ENCODE measurements around the gene WNK2. TPM values are rescaled to one million over a fixed set of nuclear protein-coding genes. Genes with fewer than 3 reads are reported as not detected.
"Not testable (repeated sequence)": the region's sequence is repeated elsewhere in the genome, so short reads cannot be mapped to it uniquely, and the experiment has no call there.

Gene WNK2
- total and polyA plus RNA-seq, 2 experiments from 2014 or later = 34.5 to 92.2 TPM

GRCh38 chr9:93326654-93327053 is 142.7 kb downstream of the WNK2 start:
- DNase-seq (ENCODE audit: low read depth in 1 of 2, low spot score in 1 of 2) = no peak
- Histone ChIP-seq H3K9me3 (ENCODE audit: low read depth) (no peaks in the 10 kb centered on the region), H3K36me3 (no peaks in the 10 kb centered on the region), H3K4me3 (no peak overlapping the region), H3K27me3 (no peaks in the 10 kb centered on the region), H3K4me1 (ENCODE audit: low read depth) (no peaks in the 10 kb centered on the region), H3K27ac (no peak overlapping the region)
- no peak for TF ChIP-seq CTCF (IDR thresholded peaks at IDR 0.05; ENCODE audit: low read depth, low read length)

GRCh38 chr9:93329629-93330280 is 145.8 kb downstream of the WNK2 start:
- no peak for TF ChIP-seq CTCF (IDR thresholded peaks at IDR 0.05; ENCODE audit: low read depth, low read length)
- H3K27me3 ChIP-seq = no peaks in the 10 kb centered on the region

GRCh38 chr9:93332317-93332716 is 148.4 kb downstream of the WNK2 start:
- no peak for DNase-seq (ENCODE audit: low read depth in 1 of 2, low spot score in 1 of 2)
- H3K9me3 ChIP-seq (ENCODE audit: low read depth) = no peaks in the 10 kb centered on the region

More at GRCh38 chr9:93329629-93330280, 145.8 kb downstream of the WNK2 start:
- no peak overlapping the region for H3K27ac ChIP-seq
- no peak overlapping the region for H3K4me3 ChIP-seq
- DNase-seq (ENCODE audit: low read depth in 1 of 2, low spot score in 1 of 2) = no peak
- no peaks in the 10 kb centered on the region for H3K4me1 ChIP-seq (ENCODE audit: low read depth)
- no peaks in the 10 kb centered on the region for H3K9me3 ChIP-seq (ENCODE audit: low read depth)
- no peaks in the 10 kb centered on the region for H3K36me3 ChIP-seq

GRCh38 chr9:93336720-93337119 is 152.8 kb downstream of the WNK2 start:
- H3K36me3 ChIP-seq = no peaks in the 10 kb centered on the region
- no peak for TF ChIP-seq CTCF (IDR thresholded peaks at IDR 0.05; ENCODE audit: low read depth, low read length)
- no peak overlapping the region for H3K27ac ChIP-seq
- H3K4me1 ChIP-seq (ENCODE audit: low read depth) = no peaks in the 10 kb centered on the region
- no peak overlapping the region for H3K4me3 ChIP-seq
- no peak for DNase-seq (ENCODE audit: low read depth in 1 of 2, low spot score in 1 of 2)
- H3K27me3 ChIP-seq = no peaks in the 10 kb centered on the region
- H3K9me3 ChIP-seq (ENCODE audit: low read depth) = no peaks in the 10 kb centered on the region

More at GRCh38 chr9:93332317-93332716, 148.4 kb downstream of the WNK2 start:
- Histone ChIP-seq H3K27ac (no peak overlapping the region), H3K27me3 (no peaks in the 10 kb centered on the region), H3K4me3 (no peak overlapping the region), H3K4me1 (ENCODE audit: low read depth) (no peaks in the 10 kb centered on the region), H3K36me3 (no peaks in the 10 kb centered on the region)
- no peak for TF ChIP-seq CTCF (IDR thresholded peaks at IDR 0.05; ENCODE audit: low read depth, low read length)

GRCh38 chr9:93338196-93338595 is 154.3 kb downstream of the WNK2 start:
- DNase-seq (ENCODE audit: low read depth in 1 of 2, low spot score in 1 of 2); H3K4me3 ChIP-seq; H3K36me3 ChIP-seq; H3K4me1 ChIP-seq (ENCODE audit: low read depth); H3K9me3 ChIP-seq (ENCODE audit: low read depth); H3K27ac ChIP-seq; H3K27me3 ChIP-seq: not testable (repeated sequence)

- TF ChIP-seq CTCF (IDR thresholded peaks at IDR 0.05; ENCODE audit: low read depth, low read length) = no peak
- Histone ChIP-seq H3K27ac (no peak overlapping the region), H3K9me3 (ENCODE audit: low read depth) (no peaks in the 10 kb centered on the region), H3K4me3 (no peak overlapping the region), H3K27me3 (no peaks in the 10 kb centered on the region), H3K4me1 (ENCODE audit: low read depth) (no peaks in the 10 kb centered on the region), H3K36me3 (no peaks in the 10 kb centered on the region)
- DNase-seq (ENCODE audit: low read depth in 1 of 2, low spot score in 1 of 2) = no peak
Observed at GRCh38 chr9:93340091-93340490, 156.2 kb downstream of the WNK2 start.

GRCh38 chr9:93341820-93342219 is 157.9 kb downstream of the WNK2 start:
- peaks cover 16% of the 10 kb centered on the region for H3K27me3 ChIP-seq
- not testable (repeated sequence) for H3K4me1 ChIP-seq (ENCODE audit: low read depth); H3K4me3 ChIP-seq; H3K27ac ChIP-seq; DNase-seq (ENCODE audit: low read depth in 1 of 2, low spot score in 1 of 2); H3K36me3 ChIP-seq; H3K9me3 ChIP-seq (ENCODE audit: low read depth)

GRCh38 chr9:93342428-93342827 is 158.5 kb downstream of the WNK2 start:
- H3K27ac ChIP-seq; H3K4me1 ChIP-seq (ENCODE audit: low read depth); H3K9me3 ChIP-seq (ENCODE audit: low read depth); DNase-seq (ENCODE audit: low read depth in 1 of 2, low spot score in 1 of 2); H3K4me3 ChIP-seq; H3K36me3 ChIP-seq: not testable (repeated sequence)
- H3K27me3 ChIP-seq = peaks cover 22% of the 10 kb centered on the region

All from cardiac muscle cell (in vitro differentiated cells and primary cell).